ENCODE results near the gene RAPGEF4.

The RAPGEF4 gene

GRCh38 chr2:173040729-173041128, 305.1 kb downstream of the RAPGEF4 start:
- Histone ChIP-seq H3K36me3 (ENCODE audit: control insufficient read depth in 2 of 2, insufficient read depth in 2 of 2, low read length in 2 of 2) (no peaks in the 10 kb centered on the region), H3K27ac (ENCODE audit: low read length) (no peak overlapping the region), H3K9ac (ENCODE audit: low read length in 2 of 2) (no peak overlapping the region), H3K4me3 (ENCODE audit: low read length in 2 of 2) (no peak overlapping the region), H3K27me3 (ENCODE audit: control insufficient read depth in 1 of 2, insufficient read depth in 2 of 2, low read length in 2 of 2) (no peaks in the 10 kb centered on the region), H3K4me1 (ENCODE audit: control insufficient read depth, insufficient read depth, low read length) (peaks cover 7% of the 10 kb centered on the region), H3K9me3 (ENCODE audit: control insufficient read depth in 2 of 2, low read length in 2 of 2) (no peaks in the 10 kb centered on the region)

GRCh38 chr2:173043476-173043875, 307.8 kb downstream of the RAPGEF4 start:
- no peaks in the 10 kb centered on the region for H3K9me3 ChIP-seq (ENCODE audit: control insufficient read depth in 2 of 2, low read length in 2 of 2)
- no peaks in the 10 kb centered on the region for H3K36me3 ChIP-seq (ENCODE audit: control insufficient read depth in 2 of 2, insufficient read depth in 2 of 2, low read length in 2 of 2)
- H3K4me1 ChIP-seq (ENCODE audit: control insufficient read depth, insufficient read depth, low read length): peaks cover 5% of the 10 kb centered on the region
- H3K4me3 ChIP-seq (ENCODE audit: low read length in 2 of 2): no peak overlapping the region
- H3K27me3 ChIP-seq (ENCODE audit: control insufficient read depth in 1 of 2, insufficient read depth in 2 of 2, low read length in 2 of 2): no peaks in the 10 kb centered on the region
- H3K9ac ChIP-seq (ENCODE audit: low read length in 2 of 2): no peak overlapping the region
- no peak overlapping the region for H3K27ac ChIP-seq (ENCODE audit: low read length)

GRCh38 chr2:173043897-173044519, 308.4 kb downstream of the RAPGEF4 start:
- H3K4me1 ChIP-seq (ENCODE audit: control insufficient read depth, insufficient read depth, low read length): peaks cover 5% of the 10 kb centered on the region
- H3K27me3 ChIP-seq (ENCODE audit: control insufficient read depth in 1 of 2, insufficient read depth in 2 of 2, low read length in 2 of 2): no peaks in the 10 kb centered on the region
- H3K27ac ChIP-seq (ENCODE audit: low read length): no peak overlapping the region
- no peaks in the 10 kb centered on the region for H3K9me3 ChIP-seq (ENCODE audit: control insufficient read depth in 2 of 2, low read length in 2 of 2)
- H3K4me3 ChIP-seq (ENCODE audit: low read length in 2 of 2): no peak overlapping the region
- no peaks in the 10 kb centered on the region for H3K36me3 ChIP-seq (ENCODE audit: control insufficient read depth in 2 of 2, insufficient read depth in 2 of 2, low read length in 2 of 2)
- no peak overlapping the region for H3K9ac ChIP-seq (ENCODE audit: low read length in 2 of 2)

- no peak overlapping the region for H3K4me3 ChIP-seq (ENCODE audit: low read length in 2 of 2)
- H3K27ac ChIP-seq (ENCODE audit: low read length): no peak overlapping the region
- no peaks in the 10 kb centered on the region for H3K9me3 ChIP-seq (ENCODE audit: control insufficient read depth in 2 of 2, low read length in 2 of 2)
- H3K4me1 ChIP-seq (ENCODE audit: control insufficient read depth, insufficient read depth, low read length): peaks cover 5% of the 10 kb centered on the region
- H3K36me3 ChIP-seq (ENCODE audit: control insufficient read depth in 2 of 2, insufficient read depth in 2 of 2, low read length in 2 of 2): no peaks in the 10 kb centered on the region
- H3K9ac ChIP-seq (ENCODE audit: low read length in 2 of 2): no peak overlapping the region
- no peaks in the 10 kb centered on the region for H3K27me3 ChIP-seq (ENCODE audit: control insufficient read depth in 1 of 2, insufficient read depth in 2 of 2, low read length in 2 of 2)
Measured at GRCh38 chr2:173044686-173045085, 309.0 kb downstream of the RAPGEF4 start.

GRCh38 chr2:173045181-173045580, 309.5 kb downstream of the RAPGEF4 start:
- Histone ChIP-seq H3K27ac (ENCODE audit: low read length) (no peak overlapping the region), H3K36me3 (ENCODE audit: control insufficient read depth in 2 of 2, insufficient read depth in 2 of 2, low read length in 2 of 2) (no peaks in the 10 kb centered on the region), H3K4me3 (ENCODE audit: low read length in 2 of 2) (no peak overlapping the region), H3K4me1 (ENCODE audit: control insufficient read depth, insufficient read depth, low read length) (peaks cover 5% of the 10 kb centered on the region), H3K9me3 (ENCODE audit: control insufficient read depth in 2 of 2, low read length in 2 of 2) (no peaks in the 10 kb centered on the region), H3K9ac (ENCODE audit: low read length in 2 of 2) (no peak overlapping the region), H3K27me3 (ENCODE audit: control insufficient read depth in 1 of 2, insufficient read depth in 2 of 2, low read length in 2 of 2) (no peaks in the 10 kb centered on the region)

- no peak overlapping the region for H3K9ac ChIP-seq (ENCODE audit: low read length in 2 of 2)
- no peak overlapping the region for H3K4me3 ChIP-seq (ENCODE audit: low read length in 2 of 2)
- H3K27ac ChIP-seq (ENCODE audit: low read length): no peak overlapping the region
- peaks cover 5% of the 10 kb centered on the region for H3K4me1 ChIP-seq (ENCODE audit: control insufficient read depth, insufficient read depth, low read length)
- no peaks in the 10 kb centered on the region for H3K9me3 ChIP-seq (ENCODE audit: control insufficient read depth in 2 of 2, low read length in 2 of 2)
- no peaks in the 10 kb centered on the region for H3K27me3 ChIP-seq (ENCODE audit: control insufficient read depth in 1 of 2, insufficient read depth in 2 of 2, low read length in 2 of 2)
- no peaks in the 10 kb centered on the region for H3K36me3 ChIP-seq (ENCODE audit: control insufficient read depth in 2 of 2, insufficient read depth in 2 of 2, low read length in 2 of 2)
Measured at GRCh38 chr2:173048522-173048896, 312.9 kb downstream of the RAPGEF4 start.

- H3K36me3 ChIP-seq (ENCODE audit: control insufficient read depth in 2 of 2, insufficient read depth in 2 of 2, low read length in 2 of 2): no peaks in the 10 kb centered on the region
- no peaks in the 10 kb centered on the region for H3K27me3 ChIP-seq (ENCODE audit: control insufficient read depth in 1 of 2, insufficient read depth in 2 of 2, low read length in 2 of 2)
- H3K27ac ChIP-seq (ENCODE audit: low read length): no peak overlapping the region
- H3K9me3 ChIP-seq (ENCODE audit: control insufficient read depth in 2 of 2, low read length in 2 of 2): no peaks in the 10 kb centered on the region
- H3K4me1 ChIP-seq (ENCODE audit: control insufficient read depth, insufficient read depth, low read length): peaks cover 5% of the 10 kb centered on the region
- no peak overlapping the region for H3K4me3 ChIP-seq (ENCODE audit: low read length in 2 of 2)
- no peak overlapping the region for H3K9ac ChIP-seq (ENCODE audit: low read length in 2 of 2)
Measured at GRCh38 chr2:173048897-173049661, 313.4 kb downstream of the RAPGEF4 start.

GRCh38 chr2:173049831-173050230, 314.2 kb downstream of the RAPGEF4 start:
- no peaks in the 10 kb centered on the region for H3K9me3 ChIP-seq (ENCODE audit: control insufficient read depth in 2 of 2, low read length in 2 of 2)
- H3K36me3 ChIP-seq (ENCODE audit: control insufficient read depth in 2 of 2, insufficient read depth in 2 of 2, low read length in 2 of 2): no peaks in the 10 kb centered on the region
- no peak overlapping the region for H3K27ac ChIP-seq (ENCODE audit: low read length)
- H3K9ac ChIP-seq (ENCODE audit: low read length in 2 of 2): no peak overlapping the region
- H3K4me3 ChIP-seq (ENCODE audit: low read length in 2 of 2): no peak overlapping the region
- H3K27me3 ChIP-seq (ENCODE audit: control insufficient read depth in 1 of 2, insufficient read depth in 2 of 2, low read length in 2 of 2): no peaks in the 10 kb centered on the region
- peaks cover 3% of the 10 kb centered on the region for H3K4me1 ChIP-seq (ENCODE audit: control insufficient read depth, insufficient read depth, low read length)

- H3K27ac ChIP-seq (ENCODE audit: low read length): no peak overlapping the region
- no peaks in the 10 kb centered on the region for H3K9me3 ChIP-seq (ENCODE audit: control insufficient read depth in 2 of 2, low read length in 2 of 2)
- no peaks in the 10 kb centered on the region for H3K27me3 ChIP-seq (ENCODE audit: control insufficient read depth in 1 of 2, insufficient read depth in 2 of 2, low read length in 2 of 2)
- no peaks in the 10 kb centered on the region for H3K4me1 ChIP-seq (ENCODE audit: control insufficient read depth, insufficient read depth, low read length)
- H3K36me3 ChIP-seq (ENCODE audit: control insufficient read depth in 2 of 2, insufficient read depth in 2 of 2, low read length in 2 of 2): no peaks in the 10 kb centered on the region
- no peak overlapping the region for H3K4me3 ChIP-seq (ENCODE audit: low read length in 2 of 2)
- no peak overlapping the region for H3K9ac ChIP-seq (ENCODE audit: low read length in 2 of 2)
Measured at GRCh38 chr2:173050684-173051083, 315.0 kb downstream of the RAPGEF4 start.

GRCh38 chr2:173051463-173052215, 316.0 kb downstream of the RAPGEF4 start:
- Histone ChIP-seq H3K27ac (ENCODE audit: low read length) (no peak overlapping the region), H3K9ac (ENCODE audit: low read length in 2 of 2) (no peak overlapping the region), H3K27me3 (ENCODE audit: control insufficient read depth in 1 of 2, insufficient read depth in 2 of 2, low read length in 2 of 2) (no peaks in the 10 kb centered on the region), H3K36me3 (ENCODE audit: control insufficient read depth in 2 of 2, insufficient read depth in 2 of 2, low read length in 2 of 2) (no peaks in the 10 kb centered on the region), H3K4me3 (ENCODE audit: low read length in 2 of 2) (no peak overlapping the region), H3K4me1 (ENCODE audit: control insufficient read depth, insufficient read depth, low read length) (no peaks in the 10 kb centered on the region), H3K9me3 (ENCODE audit: control insufficient read depth in 2 of 2, low read length in 2 of 2) (no peaks in the 10 kb centered on the region)

Data from stomach smooth muscle (tissue), 2 donors.